C1 segment of cervical spinal cord (tissue), 14 donors: Measurements from ENCODE around the gene UBE2F.
A peak's percentile ranks its signal among the peaks of the same experiment; 100 is the strongest.
"Not testable (repeated sequence)": the region's sequence is repeated elsewhere in the genome, so short reads cannot be mapped to it uniquely, and the experiment has no call there.

ENCODE experiments used
- DNase-seq, 14 donors: peaks; one replicate each; lab custom pipeline; 2025; lab: John Stamatoyannopoulos, UW

UBE2F gene

DNA sequence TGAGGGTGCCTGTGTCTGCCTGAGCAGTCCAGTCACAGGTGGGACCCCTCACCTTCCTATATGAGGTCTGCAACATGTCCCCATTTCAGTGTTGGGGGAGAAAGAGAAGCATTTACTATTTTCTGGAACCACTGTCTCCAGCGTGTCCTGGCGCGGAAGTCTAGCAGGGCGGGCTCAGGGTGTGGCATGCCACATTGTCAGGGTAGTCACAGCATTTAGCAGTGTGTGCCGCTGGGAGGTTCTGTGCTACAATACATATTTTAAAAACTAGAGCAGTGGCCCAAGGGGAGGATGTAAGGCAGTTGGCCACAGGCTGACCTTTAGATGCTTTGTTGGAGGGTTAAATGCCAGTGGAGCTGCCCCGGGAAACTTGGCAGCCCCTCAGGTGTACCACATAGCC lies 12.5 kb downstream of the UBE2F start:
- DNase-seq = no peak

DNA sequence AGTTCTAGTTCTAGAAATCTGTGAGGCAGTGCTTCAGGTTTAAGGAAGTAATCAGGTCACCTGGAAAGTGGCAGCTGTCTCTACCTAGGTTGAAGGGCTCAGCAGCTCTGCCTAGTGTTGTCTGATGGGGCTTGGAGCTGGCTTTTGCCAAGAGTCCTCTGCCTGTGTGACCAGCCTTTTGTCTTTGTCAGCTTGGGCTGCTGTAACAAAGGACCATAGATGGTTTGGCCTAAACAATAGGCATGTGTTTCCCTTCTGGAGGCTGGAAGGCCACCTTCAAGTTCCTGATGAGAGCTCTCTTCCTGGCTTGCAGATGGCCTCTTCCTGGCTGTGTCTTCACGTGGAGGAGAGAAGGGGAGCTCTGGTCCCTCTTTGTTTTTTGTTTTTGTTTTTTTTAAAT lies 13.3 kb downstream of the UBE2F start:
- DNase-seq = peak in 6 of 14 donors; percentile 15 to 45 (median 24)

DNA sequence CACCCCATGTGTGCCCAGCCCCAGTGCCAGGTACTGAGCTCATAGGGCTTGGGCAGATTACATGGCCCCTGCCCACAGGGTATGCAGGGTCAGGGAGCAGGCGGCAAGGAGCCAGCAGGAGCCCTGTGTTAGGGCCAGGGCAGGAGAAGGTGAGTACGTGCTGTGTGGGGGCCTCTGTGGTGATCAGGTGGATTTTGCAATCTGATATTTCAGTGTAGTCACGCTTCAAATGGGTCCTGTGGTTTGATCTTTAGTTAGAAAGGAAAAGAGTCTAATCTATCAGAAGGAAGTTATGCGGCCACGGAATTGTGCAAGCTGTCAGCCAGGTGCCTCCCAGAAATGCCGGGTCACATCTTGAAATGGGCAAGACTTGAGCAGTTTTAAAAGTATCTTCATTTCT lies 13.9 kb downstream of the UBE2F start:
- no peak for DNase-seq

DNA sequence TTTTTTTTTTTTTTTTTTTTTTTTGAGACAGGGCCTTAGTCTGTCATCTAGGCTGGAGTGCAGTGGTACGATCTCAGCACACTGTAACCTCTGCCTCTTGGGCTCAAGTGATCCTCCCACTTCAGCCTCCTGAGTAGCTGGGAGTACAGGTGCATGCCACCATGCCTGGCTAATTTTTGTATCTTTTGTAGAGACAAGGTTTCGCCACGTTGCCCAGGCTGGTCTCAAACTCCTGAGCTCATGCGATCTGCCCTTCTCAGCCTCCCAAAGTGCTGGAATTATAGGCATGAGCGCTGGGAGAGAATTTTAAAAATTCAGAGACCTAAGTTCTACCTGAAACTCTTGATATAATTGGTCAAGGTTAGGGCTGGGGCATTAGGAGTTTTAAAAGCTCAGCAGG lies 14.8 kb downstream of the UBE2F start:
- DNase-seq = not testable (repeated sequence)

DNA sequence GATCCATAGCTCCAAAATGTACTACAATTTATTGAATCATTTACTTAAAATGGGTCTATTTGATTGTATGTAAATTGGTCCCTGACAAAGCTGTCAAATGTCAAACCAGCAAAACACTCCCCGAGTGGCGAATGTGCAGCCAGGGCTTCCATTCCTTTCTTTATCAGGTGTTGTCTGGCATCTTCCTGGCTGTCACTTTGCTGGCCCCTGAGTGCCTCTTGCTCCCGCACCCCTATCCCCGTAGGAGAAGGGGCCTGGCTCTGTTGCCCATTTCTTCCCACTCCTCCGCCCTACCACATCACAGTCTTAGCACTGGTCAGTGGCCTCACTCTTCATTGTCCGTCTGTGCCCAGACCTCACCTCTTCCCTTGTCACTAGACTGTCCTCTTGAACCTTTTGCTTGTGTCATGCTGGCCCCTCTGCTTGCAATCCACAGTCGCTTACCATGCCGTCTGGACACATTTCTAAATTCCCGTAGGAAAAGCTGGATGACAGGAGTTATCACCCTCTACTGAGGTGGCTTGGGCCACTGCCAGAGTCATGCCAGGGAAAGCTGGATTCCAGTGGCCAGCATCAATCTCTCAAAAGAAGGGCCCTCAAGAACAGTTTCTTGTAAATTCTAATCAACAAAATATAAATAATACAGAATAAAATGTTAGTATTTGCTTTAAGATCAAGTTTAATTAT lies 15.4 kb downstream of the UBE2F start:
- no peak for DNase-seq

DNA sequence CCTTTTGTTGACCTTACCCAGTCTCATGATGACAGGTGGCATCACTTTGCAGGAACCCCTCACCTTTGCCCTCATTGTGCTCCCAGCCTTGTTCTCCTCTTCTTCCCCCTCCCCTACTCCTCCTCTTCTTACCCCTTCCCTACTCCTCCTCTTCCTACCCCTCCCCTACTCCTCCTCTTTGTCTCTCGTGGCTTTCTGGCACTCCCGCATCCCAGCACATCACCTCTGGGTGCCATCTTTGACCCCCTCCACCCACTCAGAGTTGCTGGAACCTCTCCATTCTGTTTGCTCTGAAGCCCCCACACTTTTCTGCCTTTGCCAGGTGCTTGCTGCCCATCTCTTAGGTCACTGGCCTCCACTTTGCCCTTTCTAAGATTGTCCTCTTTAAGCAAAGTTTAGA lies 17.1 kb downstream of the UBE2F start:
- no peak for DNase-seq

DNA sequence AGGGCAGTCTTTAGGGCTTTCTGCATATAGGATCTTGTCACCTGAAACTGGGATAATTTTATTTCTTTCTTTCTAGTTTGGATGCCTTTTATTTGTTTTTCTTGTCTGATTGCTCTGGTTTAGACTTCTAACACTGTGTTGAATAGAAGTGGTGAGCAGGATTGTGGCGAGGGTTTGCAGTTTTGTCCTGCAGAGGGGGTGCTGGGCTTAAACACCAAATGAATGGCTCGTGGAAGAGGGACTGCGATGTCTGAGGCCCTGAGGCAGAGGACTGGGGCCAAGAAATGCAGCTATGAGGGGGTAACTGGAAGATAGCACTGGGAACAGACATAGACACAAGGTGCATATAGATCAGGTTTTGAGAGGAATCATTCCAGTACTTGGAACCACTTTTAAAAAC lies 20.5 kb downstream of the UBE2F start:
- no peak for DNase-seq

DNA sequence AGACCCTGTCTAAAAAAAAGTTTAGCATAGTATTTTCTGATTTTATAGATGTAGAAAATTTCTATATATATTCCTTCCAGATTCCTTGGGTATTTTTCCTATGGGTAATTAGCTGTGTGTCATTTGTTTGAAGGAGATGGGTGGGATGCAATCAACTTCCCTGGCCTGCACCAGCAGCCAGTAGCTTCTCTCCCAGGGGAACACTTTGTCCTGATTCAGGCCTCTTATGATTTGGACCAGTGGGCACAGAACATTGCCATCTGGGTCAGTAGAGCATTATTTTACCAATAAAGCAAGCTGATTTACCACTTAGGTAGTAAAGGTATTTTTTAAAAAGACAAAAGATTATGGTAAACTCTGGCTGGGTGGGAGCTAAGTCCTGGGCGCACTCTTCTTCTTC lies 26.9 kb downstream of the UBE2F start:
- no peak for DNase-seq

DNA sequence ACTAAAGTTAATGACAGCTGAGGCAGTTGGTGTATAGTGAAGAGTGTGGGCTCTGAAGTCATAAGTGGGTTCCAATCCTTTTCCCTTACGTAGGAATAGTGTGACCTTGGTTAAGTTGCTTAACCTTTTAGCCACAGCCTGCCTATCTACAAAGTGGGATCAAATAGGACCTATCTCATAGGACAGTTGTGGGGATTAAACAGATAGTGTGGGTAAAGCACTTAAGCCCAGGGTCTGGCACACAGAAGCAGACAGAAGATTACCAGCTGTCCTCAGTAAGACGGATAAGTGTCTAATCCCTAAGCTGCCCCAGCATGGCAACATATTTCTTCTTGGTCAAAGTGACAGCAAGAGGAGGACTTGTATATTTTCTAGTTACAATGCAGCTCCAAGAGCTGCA lies 28.2 kb downstream of the UBE2F start:
- DNase-seq = no peak

DNA sequence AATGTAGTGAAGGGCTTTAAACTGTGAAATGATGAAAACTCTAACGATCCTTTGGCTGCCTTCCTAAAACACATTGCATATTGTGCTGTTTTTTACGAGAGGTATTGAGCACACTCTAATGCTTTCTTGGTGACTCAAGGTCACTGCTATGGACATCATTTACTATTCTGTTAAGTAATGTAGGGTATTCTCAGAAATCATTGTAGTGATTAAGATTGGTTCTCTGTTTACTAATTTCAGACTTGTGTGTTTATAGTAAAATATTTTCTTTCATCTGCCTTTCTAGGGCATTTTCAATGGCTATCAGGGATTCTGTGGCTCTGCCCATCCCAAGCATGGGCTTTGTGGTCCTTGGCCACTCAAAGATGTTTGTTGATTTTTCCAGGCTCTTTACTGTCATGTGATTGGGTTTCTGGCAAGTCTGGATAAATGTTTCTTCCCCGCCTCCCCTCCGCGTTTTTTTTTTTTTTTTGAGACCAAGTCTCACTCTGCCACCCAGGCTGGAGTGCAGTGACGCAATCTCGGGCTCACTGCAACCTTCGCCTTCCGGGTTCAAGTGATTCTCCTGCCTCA lies 29.3 kb downstream of the UBE2F start:
- no peak for DNase-seq

DNA sequence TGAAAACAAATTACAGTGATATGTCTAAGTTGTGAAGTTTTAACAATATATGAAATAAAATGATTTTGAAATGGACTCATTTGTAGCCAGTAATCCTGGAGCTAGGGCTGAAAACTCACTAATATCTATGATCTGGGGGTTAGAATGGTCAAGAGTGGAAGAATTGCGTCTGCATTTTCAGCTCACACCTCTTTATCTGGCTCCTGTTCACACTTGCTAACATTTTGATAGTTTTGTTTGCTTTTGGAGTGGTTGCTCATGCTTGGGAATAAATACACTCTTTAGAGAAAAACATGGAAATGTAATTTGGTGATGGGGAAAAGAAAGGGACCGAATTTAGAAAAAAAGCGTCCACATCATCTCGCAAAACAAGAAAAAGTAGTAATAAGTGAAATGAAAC lies 30.7 kb downstream of the UBE2F start:
- no peak for DNase-seq

DNA sequence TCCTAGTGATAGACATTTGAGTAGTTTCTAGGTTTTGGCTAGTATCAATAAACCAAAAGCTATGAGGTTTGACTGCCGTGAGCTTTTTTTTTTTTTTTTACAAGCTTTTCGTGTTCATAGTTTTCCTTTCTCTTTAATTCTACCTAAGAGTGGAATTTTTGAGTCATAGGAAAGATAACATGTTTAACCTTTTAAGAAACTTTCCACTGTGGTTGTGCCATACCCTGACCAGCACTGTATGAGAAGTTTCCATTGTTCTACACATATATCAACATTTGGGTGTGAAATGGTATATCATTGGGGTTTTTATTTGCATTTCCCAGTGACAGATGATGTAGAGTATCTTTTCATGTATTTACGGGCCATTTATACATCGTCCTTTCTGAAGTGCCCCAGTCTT lies 31.7 kb downstream of the UBE2F start:
- DNase-seq = no peak

DNA sequence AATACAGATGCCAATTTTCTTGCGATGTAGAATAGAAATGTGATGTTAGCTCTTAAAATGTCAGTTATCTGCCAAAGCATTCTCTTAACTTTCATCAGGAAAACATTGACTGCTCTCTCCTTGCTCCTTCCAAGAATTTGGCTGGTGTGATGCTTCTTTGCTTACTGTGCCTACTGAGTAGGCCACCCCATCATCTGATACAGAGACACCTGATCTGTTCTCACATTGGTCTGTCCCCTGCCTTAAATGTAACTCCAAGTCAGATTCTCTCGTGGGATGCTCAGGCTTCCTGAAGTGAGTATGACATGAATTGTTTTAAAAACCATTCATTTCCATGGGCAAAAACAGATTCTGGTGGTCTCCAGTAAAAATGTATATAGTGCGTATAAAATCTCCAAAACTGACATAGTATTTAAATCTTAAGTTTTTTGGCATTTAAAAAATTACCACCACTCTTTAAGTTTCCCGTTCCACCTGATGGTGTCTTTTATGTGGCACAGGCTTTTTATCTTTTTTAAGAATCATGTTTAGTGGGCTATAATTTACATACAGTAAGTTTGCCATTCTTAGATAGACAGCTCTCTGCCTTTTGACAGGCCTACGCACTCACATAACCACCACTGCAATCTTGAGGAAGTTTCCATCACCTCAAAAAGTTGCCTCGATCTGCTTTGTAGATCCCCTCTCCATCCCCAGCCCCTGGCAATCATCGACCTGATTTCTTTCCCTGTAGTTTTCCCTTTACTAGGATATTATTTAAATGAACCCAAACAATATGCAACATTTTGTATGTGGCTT lies 36.6 kb downstream of the UBE2F start:
- no peak for DNase-seq

DNA sequence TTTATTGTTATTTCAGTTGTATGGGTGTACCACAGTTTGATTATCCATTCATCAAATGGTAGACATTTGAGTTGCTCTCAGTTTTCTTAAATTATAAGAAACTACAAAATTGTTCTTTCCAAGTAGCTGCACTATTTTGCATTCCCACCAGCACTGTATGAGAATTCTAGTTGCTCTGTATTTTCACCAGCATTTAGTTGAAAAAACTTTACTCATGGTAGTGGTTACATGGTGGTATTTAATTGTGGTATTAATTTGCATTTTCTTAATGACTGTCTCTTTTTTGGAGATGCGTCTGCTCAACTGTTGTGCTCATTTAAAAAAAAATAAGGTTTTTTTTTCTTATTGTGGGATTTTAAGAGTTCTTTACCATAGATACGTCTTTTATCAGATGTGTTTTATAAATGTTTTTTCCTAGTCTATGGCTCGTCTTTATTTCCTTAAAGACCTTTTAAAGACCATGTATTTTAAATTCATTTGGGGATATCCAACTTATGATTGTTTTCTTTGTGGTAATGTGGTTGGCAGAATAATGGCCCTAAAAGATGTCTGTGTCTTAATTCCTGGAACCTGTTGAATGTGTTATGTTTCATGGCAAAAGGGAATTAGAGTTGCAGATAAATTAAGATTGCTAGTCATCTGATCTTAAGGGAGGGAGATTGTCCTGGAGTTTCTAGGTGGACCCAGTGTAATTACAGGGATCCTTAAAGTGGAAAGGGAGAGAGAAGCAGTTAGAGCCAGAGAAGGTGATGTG lies 37.4 kb downstream of the UBE2F start:
- DNase-seq = no peak

DNA sequence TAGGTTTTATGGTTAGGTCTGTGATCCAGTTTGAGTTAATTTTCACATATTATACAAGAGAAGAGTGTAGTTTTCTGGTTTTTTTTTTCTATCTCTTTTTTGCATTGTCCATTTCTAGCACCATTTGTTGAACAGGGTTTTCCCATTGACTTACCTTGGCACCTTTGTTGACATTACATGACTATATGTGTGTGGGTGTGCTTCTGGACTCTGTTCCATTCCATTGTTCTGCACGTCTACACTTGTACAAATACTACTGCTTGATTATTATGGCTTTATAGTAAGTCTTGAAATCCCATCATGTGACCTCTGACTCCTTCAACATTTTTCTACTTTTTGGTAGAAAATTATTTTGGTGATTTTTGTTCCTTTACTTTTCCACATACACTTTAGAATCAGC lies 38.7 kb downstream of the UBE2F start:
- DNase-seq = no peak

DNA sequence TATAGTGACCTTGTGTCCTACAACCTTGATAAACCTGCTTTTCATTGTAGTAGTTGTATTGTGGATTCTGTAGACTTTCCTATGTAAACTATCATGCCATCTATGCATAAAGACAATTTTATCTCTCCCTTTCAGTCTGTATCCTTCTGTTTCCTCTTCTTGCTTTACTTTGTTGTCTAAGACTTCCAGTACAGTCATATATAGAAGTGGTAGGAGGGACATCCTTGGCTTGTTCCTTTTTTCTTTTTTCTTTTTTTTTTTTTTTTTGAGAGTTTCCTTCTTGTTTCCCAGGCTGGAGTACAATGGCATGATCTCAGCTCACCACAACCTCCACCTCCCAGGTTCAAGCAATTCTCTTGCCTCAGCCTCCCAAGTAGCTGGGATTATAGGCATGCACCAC lies 39.7 kb downstream of the UBE2F start:
- DNase-seq = no peak

DNA sequence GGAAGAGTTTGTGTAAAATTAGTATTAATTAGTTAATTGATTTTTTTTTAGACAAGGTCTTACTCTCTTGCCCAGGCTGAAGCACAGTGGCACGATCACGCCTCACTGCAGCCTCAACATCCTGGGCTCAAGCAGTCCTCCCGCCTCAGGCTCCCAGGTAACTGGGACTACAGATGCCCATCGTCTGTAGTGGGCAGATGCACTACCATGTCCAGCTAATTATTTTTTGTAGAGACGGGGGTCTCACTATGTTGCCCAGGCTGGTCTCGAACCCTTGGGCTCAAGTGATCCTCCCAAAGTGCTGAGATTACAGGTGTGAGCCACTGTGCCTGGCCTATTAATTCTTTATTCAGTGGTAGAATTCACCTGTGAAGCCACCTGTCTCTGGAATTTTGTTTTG lies 41.1 kb downstream of the UBE2F start:
- no peak for DNase-seq

DNA sequence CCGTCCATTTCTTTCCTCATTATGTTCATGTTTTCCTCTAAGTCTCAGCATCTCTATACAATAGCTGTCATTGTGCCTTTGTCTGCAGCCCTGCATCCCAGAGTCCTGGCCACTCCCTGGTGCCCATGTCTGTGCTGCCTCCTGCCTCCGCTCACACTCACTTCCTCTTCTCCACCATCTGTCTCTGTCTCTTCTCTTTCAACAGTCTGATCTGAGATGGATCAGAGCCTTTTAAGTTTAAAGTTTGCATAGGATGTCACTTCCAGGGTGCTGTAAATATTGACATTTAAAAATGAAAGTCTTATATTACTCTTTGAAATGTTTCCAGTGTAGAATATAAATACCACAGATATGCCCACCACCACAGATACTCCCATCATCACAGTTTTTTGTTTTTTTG lies 42.7 kb downstream of the UBE2F start:
- DNase-seq = peak in 9 of 14 donors; percentile 10 to 44 (median 20)

DNA sequence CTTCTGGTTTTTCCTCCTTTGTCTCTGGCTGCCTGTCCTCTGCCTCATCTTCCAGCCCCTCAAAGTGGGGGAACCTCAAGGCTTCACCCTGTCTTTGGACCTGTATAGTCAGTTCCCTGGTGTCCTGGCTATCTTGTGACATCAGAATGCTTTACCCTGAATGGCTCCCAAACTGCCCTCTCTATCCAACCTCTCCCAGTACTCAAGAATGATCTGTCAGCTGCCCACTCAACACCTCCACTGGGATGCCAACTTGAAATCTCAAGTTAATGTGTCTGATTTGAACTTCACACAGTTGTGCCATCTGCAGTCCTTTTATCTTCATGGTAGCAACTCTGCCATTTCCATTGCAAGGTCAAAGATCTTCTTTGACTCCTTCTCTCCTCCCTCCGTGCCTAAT lies 43.8 kb downstream of the UBE2F start:
- no peak for DNase-seq

DNA sequence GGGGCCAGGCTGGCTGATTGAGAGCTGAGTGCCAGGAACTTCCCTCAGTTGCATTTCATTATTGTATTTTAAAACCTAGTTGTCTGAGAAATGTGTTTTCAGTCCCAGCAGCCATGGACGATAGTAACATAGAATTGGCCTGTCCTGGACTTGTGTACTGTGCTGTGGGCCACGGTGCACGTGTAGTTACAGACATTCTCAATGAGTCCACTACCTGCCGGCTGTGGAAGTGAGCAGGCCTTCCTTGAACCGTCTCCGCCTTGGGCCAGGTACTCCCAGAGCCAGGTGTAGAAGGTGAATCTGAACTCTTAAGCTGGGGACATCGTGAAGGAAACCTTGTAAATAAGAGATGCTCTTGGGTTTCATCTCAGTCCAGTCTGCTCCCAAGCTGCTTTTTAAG lies 47.0 kb downstream of the UBE2F start:
- DNase-seq = no peak

DNA sequence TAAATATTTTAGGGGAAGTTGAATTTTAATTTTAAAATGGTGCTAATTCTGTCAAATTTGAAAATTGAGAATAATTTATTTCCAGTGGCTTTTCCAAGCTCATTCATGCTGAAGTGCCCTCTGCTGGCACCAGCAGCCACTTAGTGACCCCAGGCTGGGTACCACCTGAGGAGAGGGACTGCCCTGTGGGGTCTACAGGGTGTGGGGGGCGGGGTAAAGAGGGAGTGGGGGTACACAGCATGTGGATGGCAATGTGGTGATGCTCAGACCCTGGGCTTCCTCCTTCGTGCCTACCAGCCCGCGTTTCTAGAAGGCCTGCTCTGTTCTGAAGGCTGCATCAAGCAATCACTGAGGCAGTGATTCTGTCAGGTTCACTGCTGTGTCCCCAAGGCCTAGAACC lies 48.9 kb downstream of the UBE2F start:
- DNase-seq = no peak

DNA sequence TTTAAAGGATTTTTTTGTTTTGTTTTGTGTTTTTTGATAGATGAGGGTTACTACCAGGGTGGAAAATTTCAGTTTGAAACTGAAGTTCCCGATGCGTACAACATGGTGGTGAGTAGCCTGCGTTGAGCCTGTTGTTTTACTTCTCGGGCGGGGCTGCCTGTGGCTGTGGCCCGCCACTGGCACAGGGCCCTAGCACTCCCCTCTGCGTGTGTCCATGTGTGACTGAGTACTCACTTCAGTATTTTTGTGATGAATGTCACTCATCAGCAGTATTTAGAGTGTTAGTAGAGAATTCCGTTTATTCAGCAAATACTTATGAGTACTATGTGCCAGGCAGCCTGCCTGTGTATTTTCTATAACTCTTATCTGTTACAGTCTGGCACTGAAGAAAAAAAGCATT lies 49.7 kb downstream of the UBE2F start:
- no peak for DNase-seq
